ENCODE results near the gene PGLYRP4. TPM values are rescaled to one million over a fixed set of nuclear protein-coding genes. Genes with fewer than 3 reads are reported as not detected.

PGLYRP4 gene
- total RNA-seq, 1 donor from 2014 or later = 0.71 TPM

DNA sequence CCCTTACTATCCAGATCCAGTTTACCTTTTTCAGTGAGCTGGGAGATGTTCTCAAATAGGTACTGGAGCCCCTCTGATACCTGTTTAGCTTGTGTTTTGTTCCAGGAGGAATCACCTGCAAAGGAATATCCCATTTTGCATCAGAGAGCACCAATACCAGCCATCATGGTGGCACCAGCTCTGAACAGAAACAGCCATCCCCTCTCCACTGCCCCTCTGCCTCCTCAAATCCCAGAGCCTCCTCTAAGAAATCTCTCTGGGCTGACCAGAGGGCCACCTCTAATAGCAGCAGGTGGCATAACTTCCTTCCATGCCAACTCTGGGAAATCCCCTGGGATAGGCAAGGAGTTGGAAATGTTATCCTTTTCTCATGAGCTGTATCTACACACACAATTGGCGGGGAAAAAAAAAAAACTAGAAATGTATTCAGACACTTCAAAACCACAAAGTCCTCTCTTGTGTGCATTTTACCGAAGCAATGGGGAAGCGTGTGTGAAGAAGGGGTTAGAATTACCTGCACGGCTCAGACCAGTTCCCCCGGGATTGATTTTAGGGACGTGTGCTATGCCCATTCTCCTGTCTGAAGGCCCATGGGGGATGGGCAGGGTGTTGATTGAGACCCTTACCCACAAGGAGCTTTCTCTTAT is 2.4 kb downstream of the PGLYRP4 start:
- TF ChIP-seq, protein P1, sequence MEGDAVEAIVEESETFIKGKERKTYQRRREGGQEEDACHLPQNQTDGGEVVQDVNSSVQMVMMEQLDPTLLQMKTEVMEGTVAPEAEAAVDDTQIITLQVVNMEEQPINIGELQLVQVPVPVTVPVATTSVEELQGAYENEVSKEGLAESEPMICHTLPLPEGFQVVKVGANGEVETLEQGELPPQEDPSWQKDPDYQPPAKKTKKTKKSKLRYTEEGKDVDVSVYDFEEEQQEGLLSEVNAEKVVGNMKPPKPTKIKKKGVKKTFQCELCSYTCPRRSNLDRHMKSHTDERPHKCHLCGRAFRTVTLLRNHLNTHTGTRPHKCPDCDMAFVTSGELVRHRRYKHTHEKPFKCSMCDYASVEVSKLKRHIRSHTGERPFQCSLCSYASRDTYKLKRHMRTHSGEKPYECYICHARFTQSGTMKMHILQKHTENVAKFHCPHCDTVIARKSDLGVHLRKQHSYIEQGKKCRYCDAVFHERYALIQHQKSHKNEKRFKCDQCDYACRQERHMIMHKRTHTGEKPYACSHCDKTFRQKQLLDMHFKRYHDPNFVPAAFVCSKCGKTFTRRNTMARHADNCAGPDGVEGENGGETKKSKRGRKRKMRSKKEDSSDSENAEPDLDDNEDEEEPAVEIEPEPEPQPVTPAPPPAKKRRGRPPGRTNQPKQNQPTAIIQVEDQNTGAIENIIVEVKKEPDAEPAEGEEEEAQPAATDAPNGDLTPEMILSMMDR (IDR thresholded peaks at IDR 0.05; ENCODE audit: insufficient read depth, low read length, poor library complexity, severe bottlenecking) = no peak
- peaks cover 11% of the 10 kb centered on the region for H3K27me3 ChIP-seq (ENCODE audit: control insufficient read depth, insufficient read depth, low read length)
- H3K4me3 ChIP-seq (ENCODE audit: low read depth, low read length) = no peak overlapping the region
- H3K36me3 ChIP-seq (ENCODE audit: control insufficient read depth, insufficient read depth, low read length) = no peaks in the 10 kb centered on the region
- no peak for DNase-seq (ENCODE audit: low read depth)

- TF ChIP-seq, protein P1 (IDR thresholded peaks at IDR 0.05; ENCODE audit: insufficient read depth, low read length, poor library complexity, severe bottlenecking) = no peak
- Histone ChIP-seq H3K27me3 (ENCODE audit: control insufficient read depth, insufficient read depth, low read length) (peaks cover 11% of the 10 kb centered on the region), H3K36me3 (ENCODE audit: control insufficient read depth, insufficient read depth, low read length) (no peaks in the 10 kb centered on the region), H3K4me3 (ENCODE audit: low read depth, low read length) (no peak overlapping the region)
- DNase-seq (ENCODE audit: low read depth) = no peak
Measured at GRCh38 chr1:153345187-153346076, 3.2 kb downstream of the PGLYRP4 start.

DNA sequence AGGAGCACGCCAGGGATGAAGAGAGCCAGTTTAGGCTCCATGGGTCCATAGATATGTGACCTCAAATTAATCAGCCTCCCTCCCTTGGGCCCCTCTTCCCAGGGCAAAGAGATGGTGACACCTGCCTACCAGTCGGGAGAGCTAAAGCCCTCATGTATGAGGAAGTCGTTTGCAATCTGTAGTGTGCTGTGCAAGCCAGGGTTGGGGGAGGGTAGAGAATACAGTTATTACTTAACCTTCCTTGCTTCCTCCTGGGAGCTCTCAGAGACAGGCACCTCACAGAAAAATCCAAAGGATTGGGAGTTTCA is 4.0 kb downstream of the PGLYRP4 start:
- DNase-seq (ENCODE audit: low read depth) = no peak
- H3K4me3 ChIP-seq (ENCODE audit: low read depth, low read length) = no peak overlapping the region
- H3K36me3 ChIP-seq (ENCODE audit: control insufficient read depth, insufficient read depth, low read length) = no peaks in the 10 kb centered on the region
- H3K27me3 ChIP-seq (ENCODE audit: control insufficient read depth, insufficient read depth, low read length) = peaks cover 6% of the 10 kb centered on the region
- TF ChIP-seq, protein P1 (IDR thresholded peaks at IDR 0.05; ENCODE audit: insufficient read depth, low read length, poor library complexity, severe bottlenecking) = no peak

DNA sequence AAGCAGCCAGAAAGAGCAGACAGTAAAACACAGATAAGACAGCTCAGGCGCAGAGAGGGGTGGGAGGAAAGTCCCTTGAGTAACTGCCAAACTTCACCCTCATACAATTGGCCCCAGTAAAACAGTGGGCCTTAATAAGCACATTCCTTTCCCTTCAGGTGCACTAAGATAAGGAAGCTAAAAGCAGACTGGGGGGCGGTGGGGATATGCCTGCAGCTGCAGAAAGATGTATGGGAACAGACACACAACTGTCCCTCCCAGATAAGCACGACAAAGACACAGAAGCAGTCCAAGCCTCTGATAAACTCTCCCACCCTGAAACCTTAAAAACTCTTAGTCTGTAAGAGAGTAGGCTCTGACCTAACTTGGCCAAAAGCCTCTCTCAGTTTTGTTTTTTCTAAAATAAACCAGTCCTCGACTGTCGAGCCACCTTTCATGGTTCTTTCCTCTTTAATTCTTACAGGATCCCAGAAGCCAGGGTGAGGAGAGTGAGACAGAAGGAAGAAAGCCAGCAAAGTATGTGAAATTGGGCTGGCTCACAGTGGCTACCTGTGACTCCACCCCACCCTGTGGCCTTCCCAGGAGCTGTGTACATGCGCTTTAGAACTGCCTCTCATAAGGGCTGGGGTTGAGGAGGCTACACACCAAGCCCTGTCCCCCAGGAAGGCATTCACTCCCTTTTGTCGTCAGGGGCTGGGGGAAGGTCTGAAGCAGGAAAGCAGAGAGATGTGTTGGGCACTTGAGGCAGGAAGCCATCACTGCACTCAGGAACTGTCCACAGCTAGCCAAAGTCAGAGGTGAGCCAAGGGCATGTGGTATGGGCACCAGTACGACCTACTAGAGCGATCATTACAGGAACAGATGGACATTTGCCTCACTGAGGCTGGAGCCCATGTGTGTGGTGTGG is 4.6 kb downstream of the PGLYRP4 start:
- TF ChIP-seq, protein P1 (IDR thresholded peaks at IDR 0.05; ENCODE audit: insufficient read depth, low read length, poor library complexity, severe bottlenecking) = no peak
- no peak for DNase-seq (ENCODE audit: low read depth)
- H3K4me3 ChIP-seq (ENCODE audit: low read depth, low read length) = no peak overlapping the region
- no peaks in the 10 kb centered on the region for H3K36me3 ChIP-seq (ENCODE audit: control insufficient read depth, insufficient read depth, low read length)
- peaks cover 4% of the 10 kb centered on the region for H3K27me3 ChIP-seq (ENCODE audit: control insufficient read depth, insufficient read depth, low read length)

- Histone ChIP-seq H3K27me3 (ENCODE audit: control insufficient read depth, insufficient read depth, low read length) (peaks cover 2% of the 10 kb centered on the region), H3K36me3 (ENCODE audit: control insufficient read depth, insufficient read depth, low read length) (no peaks in the 10 kb centered on the region), H3K4me3 (ENCODE audit: low read depth, low read length) (no peak overlapping the region)
- no peak for DNase-seq (ENCODE audit: low read depth)
- TF ChIP-seq, protein P1 (IDR thresholded peaks at IDR 0.05; ENCODE audit: insufficient read depth, low read length, poor library complexity, severe bottlenecking) = no peak
Measured at GRCh38 chr1:153343040-153343681, 5.5 kb downstream of the PGLYRP4 start.

Data from kidney epithelial cell (primary cell).